K562 (cell line): ENCODE results near the gene ZNF300. TPM values are rescaled to one million over a fixed set of nuclear protein-coding genes. Genes with fewer than 3 reads are reported as not detected.

Experiments used
- ATAC-seq: fragments of 200-7000 bp; cut with Tn5 transposase; 3 replicates; pipeline ENCODE4 v1.9.1; 2020; ENCODE audit warnings: moderate library complexity
- BruUV-seq: library from RNA; stranded (reverse); fragments of 400-500 nt; replicated peaks from 2 replicates; lab custom pipeline; 2021; lab: Mats Ljungman, UMichigan
- CTCF ChIA-PET: fragments of 300-600 bp; formaldehyde crosslinking; extraction: SDS; loops from one replicate; lab custom pipeline; 2021; ENCODE audit warnings: low intra/inter-chr PET ratio; lab: Yijun Ruan, JAX
- POLR2A ChIA-PET: fragments of 300-600, 350-650 bp; sonication (Branson Sonifier 250); formaldehyde crosslinking; extraction: SDS; loops from one replicate; lab custom pipeline; 2021; ENCODE audit warnings: antibody characterized with exemption, inconsistent platforms; lab: Yijun Ruan, JAX
- DNase-seq, 4 experiments: peaks; one replicate each; pipeline versions ENCODE4 v3.0.0 to v3.0.0-alpha.2; 2011 to 2018; ENCODE audit warnings: low spot score in 3 of 4, mixed read lengths in 3 of 4; ENCODE audit errors: extremely low read depth in 1 of 4
- FAIRE-seq: peaks from 2 replicates; lab custom pipeline; 2011; peaks lifted over from hg19 to GRCh38; lab: Jason Lieb, UNC
- H2AFZ ChIP-seq: 2 replicates; pipeline ENCODE4 v1.6.0; 2011; ENCODE audit warnings: low read depth, low read length, control low read depth, inconsistent platforms
- H3K27ac ChIP-seq: fragments of 200-600 bp; 3 replicates; pipeline ENCODE4 v1.8.0; 2011; ENCODE audit warnings: low read depth, mild to moderate bottlenecking, control low read depth, inconsistent platforms, low read length, moderate library complexity, mixed read lengths; ENCODE audit errors: extremely low read depth
- H3K27me3 ChIP-seq, 2 experiments: fragments of 300-600 bp in 1 of 2; 2 replicates in 1 of 2; 3 replicates in 1 of 2; pipeline versions ENCODE4 v1.6.0 to v1.8.0; 2011; ENCODE audit warnings: inconsistent platforms in 2 of 2, low read length in 2 of 2, mild to moderate bottlenecking in 1 of 2, mixed read lengths in 1 of 2, moderate library complexity in 1 of 2; ENCODE audit not compliant: control insufficient read depth in 2 of 2, insufficient read depth in 2 of 2
- H3K36me3 ChIP-seq: fragments of 300-600 bp; 3 replicates; pipeline ENCODE4 v1.8.0; 2011; ENCODE audit warnings: mild to moderate bottlenecking, low read length, inconsistent platforms; ENCODE audit not compliant: control insufficient read depth, insufficient read depth
- H3K4me1 ChIP-seq, 2 experiments: fragments of 200-600 bp in 1 of 2; replicated peaks in 1 of 2; 2 replicates in 1 of 2; 3 replicates in 1 of 2; pipeline versions ENCODE4 v1.5.1 to v1.8.0; 2011; ENCODE audit warnings: inconsistent platforms in 2 of 2, low read length in 2 of 2, mild to moderate bottlenecking in 1 of 2, mixed read lengths in 1 of 2, moderate library complexity in 1 of 2; ENCODE audit not compliant: control insufficient read depth in 2 of 2, insufficient read depth in 2 of 2
- H3K4me2 ChIP-seq: 2 replicates; pipeline ENCODE4 v1.6.1; 2011; ENCODE audit warnings: low read length, control low read depth, inconsistent platforms, mixed read lengths; ENCODE audit not compliant: insufficient read depth
- H3K4me3 ChIP-seq: fragments of 200-600 bp; sonication (generic), shearing (Covaris generic); 2 replicates; pipeline ENCODE4 v1.5.1; 2016; ENCODE audit warnings: control low read depth, inconsistent platforms
- H3K79me2 ChIP-seq: fragments of 200-600 bp; 3 replicates; pipeline ENCODE4 v1.8.0; 2011; ENCODE audit warnings: low read length, inconsistent platforms; ENCODE audit not compliant: control insufficient read depth, insufficient read depth
- H3K9ac ChIP-seq, 2 experiments: 2 replicates each; pipeline versions ENCODE4 v1.6.0 to v1.6.1; 2011; ENCODE audit warnings: low read depth in 2 of 2, low read length in 2 of 2, control low read depth in 1 of 2, inconsistent platforms in 1 of 2, mild to moderate bottlenecking in 1 of 2, mixed read lengths in 1 of 2; ENCODE audit not compliant: insufficient read depth in 1 of 2
- H3K9me1 ChIP-seq: one replicate; pipeline ENCODE4 v1.6.0; 2011; ENCODE audit warnings: inconsistent platforms, mild to moderate bottlenecking, low read length, moderate library complexity; ENCODE audit not compliant: control insufficient read depth, insufficient read depth
- H3K9me3 ChIP-seq: replicated peaks from 2 replicates; pipeline ENCODE4 v1.5.1; 2011; ENCODE audit warnings: low read depth, low read length, inconsistent platforms; ENCODE audit not compliant: control insufficient read depth, insufficient read depth
- H4K20me1 ChIP-seq: replicated peaks from 2 replicates; pipeline ENCODE4 v1.6.1; 2011; ENCODE audit warnings: low read length, inconsistent platforms, mixed read lengths; ENCODE audit not compliant: control insufficient read depth, insufficient read depth
- CHD7 ChIP-seq: fragments of 200-600 bp; sonication (generic); IDR thresholded peaks from one replicate; pipeline ENCODE4 v1.6.1; 2012; ENCODE audit warnings: mild to moderate bottlenecking, low read depth, low read length, inconsistent platforms
- COPS2 ChIP-seq: fragments of 450-650 bp; conservative IDR thresholded peaks from 2 replicates; pipeline ENCODE4 v1.6.1; 2016; ENCODE audit warnings: mild to moderate bottlenecking, moderate library complexity
- HDAC2 ChIP-seq: fragments of 450-650 bp; IDR thresholded peaks from 2 replicates; pipeline ENCODE4 v1.6.1; 2016; ENCODE audit warnings: mild to moderate bottlenecking
- HNRNPH1 ChIP-seq: fragments of 200-400 bp; formaldehyde crosslinking; optimal IDR thresholded peaks from 2 replicates; pipeline ENCODE3; 2017; ENCODE audit warnings: low read depth, mild to moderate bottlenecking, low read length, moderate library complexity
- SOX6 ChIP-seq: fragments of 450-650 bp; IDR thresholded peaks from 2 replicates; pipeline ENCODE4 v1.6.1; 2014; ENCODE audit warnings: mild to moderate bottlenecking
- USF2 ChIP-seq: sonication (generic); formaldehyde crosslinking; IDR thresholded peaks from 2 replicates; pipeline ENCODE4 v1.5.0; 2020; ENCODE audit warnings: missing genetic modification reagents
- ZFP30 ChIP-seq: fragments of 250-450 bp; sonication (Bioruptor Pico); IDR thresholded peaks from 2 replicates; pipeline ENCODE4 v1.8.0; 2022; ENCODE audit warnings: moderate library complexity, mild to moderate bottlenecking, inconsistent platforms, borderline replicate concordance
- ZNF274 ChIP-seq: IDR thresholded peaks from 2 replicates; pipeline ENCODE4 v1.6.1; 2011; ENCODE audit warnings: low read depth, mild to moderate bottlenecking, low read length, moderate library complexity, borderline replicate concordance
- ZNF75A ChIP-seq: fragments of 450-650 bp; formaldehyde crosslinking; IDR thresholded peaks from 2 replicates; pipeline ENCODE4 v1.4.0; 2020; ENCODE audit warnings: mild to moderate bottlenecking
- WGBS: fragments of 100-300 bp; shearing (Covaris generic); methylation state at CpG from one replicate; pipeline ENCODE4 v1.1.6; 2016; ENCODE audit warnings: low coverage, mixed read lengths; ENCODE audit not compliant: insufficient coverage; ENCODE audit errors: missing lambda C conversion rate; 5-methylcytosine and 5-hydroxymethylcytosine counted together
- in situ Hi-C: fragments of 300-500 bp; cut with MboI; formaldehyde crosslinking; loops from 4 replicates; pipeline ENCODE4 v1.15.0; 2018; ENCODE audit warnings: inconsistent platforms, mixed read lengths
- intact Hi-C: fragments of 100-400 bp; cut with micrococcal nuclease; formaldehyde crosslinking; loops from 2 replicates; pipeline ENCODE4 v1.14.2; 2022
- polyA plus RNA-seq, 8 experiments: library from polyadenylated mRNA; depleted of rRNA in 4 of 8; stranded (reverse) in 5 of 8; unstranded in 3 of 8; fragments of >200 nt; fragmentation: Nextera tagmentation in 2 of 8; fragmentation: Illumina TruSeq in 1 of 8; extraction: Ambion mirVana in 2 of 8; extraction: Trizol in 1 of 8; gene quantifications; 2 replicates each; pipeline versions ENCODE4 v1.2.1 to v1.2.3, GENCODE V29; 2011 to 2014; ENCODE audit warnings: inconsistent platforms in 1 of 8, missing spikeins in 1 of 8
- total RNA-seq, 7 experiments: library from RNA; depleted of rRNA in 6 of 7; stranded (reverse); fragments of >200 nt in 6 of 7; fragmentation: Illumina TruSeq in 2 of 7; extraction: Trizol in 2 of 7; gene quantifications; 2 replicates each; pipeline versions ENCODE4 v1.2.1 to v1.2.3, GENCODE V29; 2011 to 2021; ENCODE audit warnings: low replicate concordance in 1 of 7

ZNF300 gene
- total and polyA plus RNA-seq, 9 of the 15 experiments (the other 6 are each of a cell fraction or from before 2014, with no cell fraction given) = 4.4 to 13.2 (median 11.1) TPM

- Histone ChIP-seq H3K27ac (no peak overlapping the region), H3K9me1 (no peaks in the 10 kb centered on the region), H4K20me1 (no peaks in the 10 kb centered on the region), H3K4me3 (no peak overlapping the region), H3K4me1 (no peaks in the 10 kb centered on the region), H3K9me3 (peaks cover 29% of the 10 kb centered on the region), H3K27me3 (no peaks in the 10 kb centered on the region), H3K36me3 (peaks cover 39% of the 10 kb centered on the region), H3K79me2 (no peaks in the 10 kb centered on the region), H3K4me2 (no peak overlapping the region), H2AFZ (no peak overlapping the region), H3K9ac (no peak overlapping the region)
- DNase-seq = no peak
- POLR2A ChIA-PET = interaction anchor here (0.7 to 1.3 kb wide), 2 partner anchors 9 kb away, joined by 3 read pairs; partner anchors contain the start of gene ZNF300
- in situ Hi-C loops = no loop called here
- CTCF ChIA-PET = no interaction called here
- BruUV-seq = no TSS peak
- intact Hi-C loops = no loop called here
- no peak for ATAC-seq
- 62% methylated on average over 8 of the region's 8 CpGs for WGBS
- FAIRE-seq = no peak
- TF ChIP-seq COPS2 = no peak
- TF ChIP-seq ZFP30 (CRISPR knock-in tag) = no peak
- no peak for TF ChIP-seq HNRNPH1
- peak; percentile 99 for TF ChIP-seq ZNF274
- TF ChIP-seq ZNF75A (CRISPR knock-in tag) = peak; percentile 82
- TF ChIP-seq HDAC2 = no peak
- TF ChIP-seq SOX6 = 0 out of 2 replicates have a peak, but pooled peaks have one; percentile 30
- TF ChIP-seq CHD7 = no peak
- no peak for TF ChIP-seq USF2 (CRISPR knock-in tag)
Measured at GRCh38 chr5:150895431-150896428, 9.1 kb downstream of the ZNF300 start.
